HG02798 (cell line): Measurements from ENCODE around the gene MRPS23.

Experiments used
- ATAC-seq: cut with Tn5 transposase; IDR thresholded peaks from one replicate; pipeline ENCODE4 v1.9.1; 2021; ENCODE audit warnings: mild to moderate bottlenecking; ENCODE audit not compliant: unreplicated experiment, poor library complexity

The MRPS23 gene

DNA sequence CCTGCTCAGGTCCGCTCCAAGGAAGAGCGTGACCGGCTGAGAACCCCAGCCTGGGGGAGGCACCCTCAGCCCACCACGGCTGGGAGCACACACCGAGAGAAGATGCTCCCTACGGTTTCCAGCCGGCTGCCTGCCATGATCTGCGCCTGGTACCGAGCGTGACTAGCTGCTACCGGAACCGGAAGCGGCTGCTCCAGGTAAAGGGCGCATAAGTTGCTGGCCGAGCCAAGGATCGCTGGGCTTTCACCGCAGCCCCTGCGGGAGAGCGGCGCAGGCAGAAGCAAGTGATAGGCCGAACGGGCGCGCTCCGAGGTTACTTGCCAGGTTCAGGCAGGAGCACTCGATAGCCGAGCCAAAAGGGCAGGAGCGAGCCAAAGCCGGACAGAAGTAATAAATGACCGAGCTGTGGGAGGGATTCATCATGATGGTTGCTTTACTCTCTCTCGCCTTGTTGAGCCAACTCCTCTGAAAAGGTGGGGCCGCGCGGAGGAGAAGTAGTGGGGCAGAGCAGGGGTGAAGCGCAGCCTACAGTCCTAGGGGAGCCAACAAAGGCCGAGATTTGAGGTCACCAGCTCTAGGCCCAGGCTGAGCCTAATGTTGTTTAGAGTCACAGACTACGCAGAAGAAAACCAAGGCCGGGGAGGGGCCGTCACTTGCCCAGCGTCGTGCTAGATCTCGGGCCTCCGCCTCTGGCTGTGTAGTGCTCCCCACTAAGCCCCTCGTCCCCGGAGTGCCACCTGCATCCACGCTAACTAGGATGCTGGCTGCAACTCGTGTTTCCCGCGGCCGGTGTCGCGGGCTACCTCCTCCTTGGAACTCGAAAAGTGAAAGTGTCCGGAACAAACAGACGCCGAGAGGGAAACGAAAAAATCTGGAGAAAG is at the start of gene MRPS23:
MRPS23 (minus strand) TSS at position 171 of the 881 bp plus-strand sequence; CDS start at position 137, 34 bp downstream.
- peak; percentile 97 for ATAC-seq

DNA sequence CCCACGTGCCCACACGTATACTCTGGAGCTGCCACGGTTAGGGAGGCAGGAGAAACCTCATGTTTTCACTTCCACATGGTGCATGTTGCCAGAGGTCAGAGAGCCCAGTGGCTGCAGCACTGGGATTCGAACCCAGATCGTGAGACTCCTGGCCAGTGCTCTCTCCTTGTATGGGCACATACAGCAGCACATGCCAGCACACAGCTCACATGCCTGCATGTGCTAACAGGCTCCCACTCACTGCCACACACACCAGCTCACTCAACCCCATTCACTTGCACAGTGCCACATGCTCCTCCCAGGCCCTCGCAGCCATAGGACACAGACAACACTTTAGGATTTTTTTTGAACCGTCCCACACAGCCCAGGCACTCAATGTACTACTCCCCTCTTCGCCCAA is 49.5 kb upstream of the MRPS23 start:
- ATAC-seq: no peak

DNA sequence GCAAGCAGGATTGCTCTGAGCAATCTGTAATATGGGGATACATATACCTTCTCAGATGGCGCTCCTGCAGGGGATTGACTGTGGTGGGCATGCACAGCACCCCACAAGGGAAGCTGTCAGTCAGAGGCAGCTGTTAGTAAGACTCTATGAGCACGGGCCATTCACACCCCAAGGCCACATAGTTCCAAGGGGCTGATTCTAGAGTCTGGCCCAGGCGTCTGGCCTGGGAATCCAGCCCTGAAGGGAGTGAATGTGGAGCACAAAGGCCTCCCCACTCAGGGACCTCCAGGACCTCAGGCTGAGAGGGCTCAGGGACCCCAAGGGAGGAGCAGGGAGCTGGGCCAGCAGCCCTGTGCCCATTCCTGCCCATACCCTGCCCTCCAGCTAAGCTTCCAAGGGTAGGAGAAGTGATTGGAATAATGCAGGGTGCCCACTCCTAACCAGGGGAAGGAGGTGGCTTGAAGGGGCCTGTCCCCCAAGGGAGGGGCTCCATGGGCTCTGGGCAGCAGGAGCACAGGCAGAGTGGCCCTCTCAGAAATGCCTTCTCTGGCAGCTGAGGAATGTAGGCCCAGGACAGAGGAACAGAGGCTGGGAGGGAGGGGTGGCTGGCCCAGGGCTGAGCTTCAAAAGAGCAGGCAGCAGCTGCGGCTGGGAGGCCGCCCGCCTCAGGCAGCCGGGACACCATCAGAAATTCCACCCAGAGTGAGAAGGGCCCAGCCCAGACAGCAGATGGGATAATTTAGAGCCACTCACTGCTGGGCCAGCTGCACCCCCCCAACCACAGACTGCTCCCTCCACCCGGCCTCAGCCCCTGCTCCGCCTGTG is 48.9 kb upstream of the MRPS23 start:
- no peak for ATAC-seq

DNA sequence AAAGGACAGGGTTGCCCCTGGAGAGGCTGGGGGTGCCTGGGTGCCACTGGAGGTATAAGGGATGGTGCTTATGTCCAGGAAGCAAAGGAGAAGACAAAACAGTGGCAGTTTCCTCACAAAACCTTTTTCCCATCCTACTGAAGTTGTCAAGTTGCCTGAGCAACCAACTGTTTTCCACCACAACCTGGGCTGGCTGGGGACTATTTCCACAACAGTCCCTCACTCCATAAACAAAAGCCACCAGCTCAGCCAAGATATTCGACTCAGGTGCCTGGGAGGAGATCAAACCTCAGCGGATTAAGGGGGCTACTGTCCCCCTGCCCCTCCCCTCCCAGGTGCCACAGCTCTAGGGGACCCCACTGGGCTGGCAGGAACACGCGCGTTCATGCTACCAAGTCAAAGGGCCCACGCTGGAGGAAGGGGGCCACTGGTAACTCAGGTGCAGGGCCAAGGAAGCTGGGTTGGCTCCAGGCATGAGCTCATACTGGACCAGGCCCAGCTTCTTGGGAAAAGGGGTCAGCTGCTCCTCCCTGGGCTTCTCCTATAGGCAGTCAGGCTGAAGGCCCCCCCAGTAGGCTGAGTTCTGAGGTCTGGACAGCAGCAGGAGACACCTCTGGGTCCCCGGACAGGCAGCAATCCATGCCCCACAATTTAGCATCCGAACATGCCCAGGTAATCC is 45.7 kb upstream of the MRPS23 start:
- no peak for ATAC-seq

DNA sequence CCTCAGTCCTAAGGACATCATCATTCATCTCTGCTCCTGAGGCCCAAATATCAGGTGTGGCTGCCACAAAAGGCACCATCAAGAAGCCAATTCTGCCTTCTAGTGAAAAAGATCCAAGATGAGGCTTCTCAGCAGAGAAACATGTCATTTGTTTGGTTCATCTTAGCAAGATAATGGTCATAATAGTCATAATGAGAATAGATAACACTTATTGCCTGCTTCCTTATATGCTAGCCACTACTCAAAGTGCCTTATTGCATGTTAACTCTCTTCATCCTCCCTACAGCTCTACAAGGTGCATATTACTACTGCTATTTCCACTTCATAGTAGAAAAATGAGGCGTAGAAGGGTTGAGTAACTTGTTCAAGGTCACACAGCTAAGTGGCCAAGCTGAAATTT is 45.0 kb upstream of the MRPS23 start:
- ATAC-seq: no peak

DNA sequence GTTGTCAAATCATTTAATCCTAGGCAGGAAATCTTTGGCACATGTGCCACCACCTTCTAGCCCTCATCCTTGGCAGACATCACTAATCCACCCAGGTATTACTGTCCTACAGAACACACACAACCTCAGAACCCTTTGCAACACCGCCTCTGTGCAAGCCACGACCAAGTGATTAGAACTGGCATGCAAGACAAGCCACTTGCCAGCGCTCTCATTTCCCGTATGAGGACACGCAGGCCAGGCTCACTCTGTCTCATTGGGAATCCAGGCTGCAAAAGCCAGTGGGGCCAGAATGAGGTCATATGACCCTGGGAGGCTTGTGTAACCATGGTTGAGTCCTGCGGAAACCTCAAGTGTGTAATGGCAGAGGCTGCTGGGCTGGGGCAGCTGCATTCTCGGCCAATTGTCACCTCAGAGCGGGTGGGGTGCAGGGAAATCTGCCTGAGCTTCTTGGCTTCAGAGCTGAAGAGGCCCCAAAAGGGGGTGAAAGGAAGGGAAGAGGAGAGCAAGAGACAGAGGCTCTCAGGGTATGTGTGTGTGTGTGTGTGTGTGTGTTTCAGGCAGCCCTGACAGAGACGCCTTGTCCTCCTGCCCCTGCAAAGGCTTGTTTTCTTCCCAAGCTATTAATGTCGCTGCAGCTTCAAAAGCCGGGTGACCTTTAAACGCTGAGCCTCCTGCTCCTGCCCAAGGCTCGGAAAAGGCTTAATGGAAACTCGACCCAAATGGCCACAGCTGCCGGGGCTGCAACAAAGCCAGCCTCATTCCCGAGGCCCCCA is 43.2 kb upstream of the MRPS23 start:
- ATAC-seq: no peak

DNA sequence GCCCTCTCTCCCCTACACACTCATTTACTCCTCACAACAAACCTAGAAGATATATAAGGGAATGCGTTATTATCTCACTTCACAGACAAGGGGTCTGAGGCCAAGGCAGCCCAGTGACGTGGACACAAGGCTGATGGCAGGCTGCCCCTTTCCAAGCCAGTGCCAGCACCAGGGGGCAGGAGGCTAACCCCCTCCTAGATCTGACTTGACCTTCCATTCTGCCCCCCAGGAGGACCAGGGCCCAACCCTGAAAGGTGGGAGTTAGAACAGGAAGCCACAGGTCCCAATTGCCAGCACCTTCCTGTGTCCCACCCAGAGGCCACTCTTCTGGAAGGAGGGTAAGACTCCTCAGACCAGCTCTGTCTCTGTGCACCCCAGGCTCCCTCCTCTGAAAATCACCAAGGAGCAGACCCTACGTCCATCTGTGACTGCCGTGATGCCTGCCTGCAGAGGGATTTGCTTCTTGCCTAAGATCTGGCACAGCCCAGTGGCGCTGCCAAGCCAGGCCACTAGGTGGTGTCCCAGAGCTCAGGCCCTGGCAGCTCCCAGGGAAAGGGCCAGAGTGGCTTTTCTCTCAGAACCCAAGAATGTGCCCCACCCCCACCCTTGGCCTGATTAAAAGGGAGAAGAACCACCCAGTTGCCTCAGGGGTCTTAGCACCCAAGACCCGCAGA is 42.4 kb upstream of the MRPS23 start:
- peak; percentile 62 for ATAC-seq

DNA sequence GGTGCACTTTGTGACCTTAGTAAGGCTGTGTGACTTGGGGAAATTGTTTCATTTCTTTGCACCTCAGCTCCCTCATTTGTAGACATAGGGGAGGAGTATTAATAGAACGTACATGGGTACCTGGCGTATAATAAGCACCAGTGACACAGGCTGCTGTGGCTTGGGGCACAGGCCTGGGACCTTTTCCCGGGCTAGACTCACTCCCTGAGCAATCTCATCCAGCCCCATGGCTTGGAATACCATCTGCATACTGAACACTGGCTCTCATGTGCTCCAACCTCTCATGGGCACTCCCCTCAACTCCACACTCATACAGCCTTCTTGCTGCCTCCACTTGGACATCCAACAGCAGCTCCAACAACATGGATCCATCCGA is 41.0 kb upstream of the MRPS23 start:
- ATAC-seq: no peak

DNA sequence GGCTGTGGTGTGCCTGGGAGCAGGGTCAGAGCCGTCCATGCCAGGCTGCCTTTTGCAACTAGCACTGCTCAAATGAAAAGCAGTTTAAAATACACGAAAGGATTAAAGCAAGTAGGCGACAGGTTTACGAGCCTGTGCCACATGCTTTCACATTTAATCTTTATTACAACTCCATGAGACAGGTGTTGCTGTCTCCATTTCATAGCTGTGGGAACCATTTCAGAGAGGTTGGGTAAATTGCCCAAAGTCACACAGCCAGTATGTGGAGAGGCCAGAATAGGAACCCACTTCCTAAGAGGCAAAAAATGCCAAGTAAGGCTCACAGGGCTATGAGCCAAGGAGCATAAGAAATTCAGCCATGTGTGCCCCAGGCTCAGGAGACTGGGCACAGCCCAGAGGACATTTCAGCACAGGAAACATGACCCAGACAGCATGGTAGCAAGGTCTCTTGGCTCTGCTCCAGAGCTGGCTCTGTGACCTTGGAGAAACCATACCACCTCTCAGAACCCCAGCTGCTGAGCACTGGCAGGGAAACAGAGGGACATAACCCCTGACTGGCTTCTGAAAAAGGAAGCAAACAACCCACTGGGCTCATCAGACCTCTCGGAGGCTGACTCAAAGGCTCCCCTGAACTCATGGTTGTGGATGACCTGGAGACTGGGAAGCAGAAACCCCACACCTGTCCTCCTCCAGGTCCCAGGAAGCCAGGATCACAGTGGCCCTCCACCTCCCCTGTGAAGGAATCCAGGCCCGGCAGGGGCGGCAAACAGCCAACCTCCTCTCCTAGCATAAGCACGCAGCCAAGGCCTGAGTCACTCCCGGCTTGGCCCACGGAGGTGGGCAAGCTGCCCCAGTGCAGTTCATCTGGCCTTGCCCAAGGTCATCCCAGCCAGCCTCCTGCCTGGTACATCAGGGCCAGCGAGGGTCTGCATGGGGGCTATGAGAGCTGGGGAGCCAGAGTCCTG is 40.3 kb upstream of the MRPS23 start:
- ATAC-seq: no peak

DNA sequence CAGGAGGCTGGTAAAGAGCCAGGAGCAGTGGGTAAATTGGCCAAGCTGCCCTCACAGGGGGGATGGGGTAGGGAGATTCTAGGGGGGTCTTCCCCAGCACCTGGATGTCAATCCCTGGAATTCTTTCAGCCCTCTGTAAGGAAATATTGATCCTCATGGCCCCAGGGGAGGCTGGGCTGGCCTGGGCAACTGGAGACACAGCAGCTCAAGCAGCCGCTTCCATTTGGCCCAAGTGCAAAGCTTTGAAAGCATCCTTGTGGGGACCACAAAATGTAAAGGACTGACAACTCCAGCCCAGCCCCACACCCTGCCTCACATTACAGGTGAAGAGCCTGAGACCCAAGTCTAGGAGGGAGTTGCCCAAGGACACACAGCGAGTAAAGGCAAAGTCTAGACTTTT is 39.4 kb upstream of the MRPS23 start:
- no peak for ATAC-seq

DNA sequence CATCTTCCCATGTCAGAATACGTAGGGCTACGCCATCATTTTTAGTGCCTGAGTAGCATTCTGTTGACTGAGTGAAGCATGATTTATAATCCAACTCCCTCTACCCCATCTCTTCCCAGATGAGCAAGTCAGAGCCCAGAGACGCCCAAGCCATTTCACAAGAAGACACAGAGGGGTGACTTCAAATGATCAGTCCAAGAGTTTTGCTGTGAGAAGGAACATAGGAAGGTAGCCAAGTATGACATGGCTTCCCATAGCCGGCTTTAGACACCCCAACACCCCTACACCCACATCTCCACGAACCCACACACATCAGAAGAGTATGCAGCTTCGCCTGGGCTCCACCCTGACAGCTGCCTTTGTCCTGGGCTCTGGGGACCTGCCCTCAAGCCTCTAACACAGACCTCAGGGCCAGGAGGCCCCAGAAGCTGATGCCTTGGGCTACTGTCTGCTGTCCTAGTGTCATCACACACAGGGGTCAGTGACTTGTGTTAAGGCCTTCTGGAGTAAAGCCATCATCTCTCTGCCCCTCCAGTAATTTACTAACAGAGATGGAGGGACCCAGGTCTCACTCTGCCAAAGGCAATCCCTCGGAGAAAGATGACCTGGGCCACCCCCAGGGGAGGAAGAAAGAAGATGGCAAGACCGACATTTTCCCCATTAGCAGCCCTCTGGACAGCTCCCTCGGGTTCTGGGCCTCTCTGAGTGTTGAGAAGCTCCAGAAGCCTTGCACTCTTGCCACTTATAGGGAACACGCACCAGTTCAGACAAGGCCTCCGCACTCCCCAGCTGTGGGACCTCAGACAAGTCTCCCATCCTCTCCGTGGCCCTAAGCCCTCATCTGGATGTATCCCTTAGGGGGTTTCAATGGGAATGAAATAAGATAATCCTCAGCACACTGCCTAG is 38.7 kb upstream of the MRPS23 start:
- no peak for ATAC-seq

DNA sequence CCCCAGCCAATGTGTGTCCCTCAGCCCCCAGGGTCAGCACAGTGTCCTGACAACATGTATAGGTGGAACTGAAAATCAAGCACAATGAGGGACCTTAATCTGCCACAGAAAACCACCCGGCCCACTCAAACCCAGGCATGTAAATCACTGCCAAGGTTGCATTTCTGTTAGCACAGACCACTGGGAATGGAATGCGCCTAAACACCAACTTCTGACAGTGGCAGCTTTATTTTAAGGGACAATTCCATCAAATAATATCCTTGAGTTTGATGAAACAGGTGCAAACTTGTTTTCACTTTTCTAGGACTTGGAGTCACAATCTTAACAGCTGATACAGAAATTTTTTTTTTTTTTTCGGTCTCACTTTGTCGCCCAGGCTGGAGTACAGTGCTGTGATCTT is 37.3 kb upstream of the MRPS23 start:
- no peak for ATAC-seq

DNA sequence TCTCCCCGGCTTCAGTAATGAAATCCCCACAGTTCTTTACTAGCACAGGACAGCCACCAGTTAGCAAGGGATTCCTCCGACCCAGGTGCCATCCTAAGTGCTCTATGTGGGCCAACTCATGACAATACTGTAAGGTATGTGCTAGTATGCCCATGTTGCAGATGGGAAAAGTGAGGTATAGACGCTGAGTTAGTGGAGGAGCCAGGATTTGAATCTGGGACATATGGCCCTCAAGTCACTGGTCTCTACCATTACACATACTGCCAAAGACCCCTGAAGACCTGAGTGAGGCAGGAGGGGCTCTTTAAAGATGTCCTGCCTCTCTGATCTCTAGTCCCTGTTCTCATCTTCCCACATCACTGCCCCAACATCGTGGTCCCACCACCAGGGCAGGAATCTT is 36.2 kb upstream of the MRPS23 start:
- no peak for ATAC-seq

DNA sequence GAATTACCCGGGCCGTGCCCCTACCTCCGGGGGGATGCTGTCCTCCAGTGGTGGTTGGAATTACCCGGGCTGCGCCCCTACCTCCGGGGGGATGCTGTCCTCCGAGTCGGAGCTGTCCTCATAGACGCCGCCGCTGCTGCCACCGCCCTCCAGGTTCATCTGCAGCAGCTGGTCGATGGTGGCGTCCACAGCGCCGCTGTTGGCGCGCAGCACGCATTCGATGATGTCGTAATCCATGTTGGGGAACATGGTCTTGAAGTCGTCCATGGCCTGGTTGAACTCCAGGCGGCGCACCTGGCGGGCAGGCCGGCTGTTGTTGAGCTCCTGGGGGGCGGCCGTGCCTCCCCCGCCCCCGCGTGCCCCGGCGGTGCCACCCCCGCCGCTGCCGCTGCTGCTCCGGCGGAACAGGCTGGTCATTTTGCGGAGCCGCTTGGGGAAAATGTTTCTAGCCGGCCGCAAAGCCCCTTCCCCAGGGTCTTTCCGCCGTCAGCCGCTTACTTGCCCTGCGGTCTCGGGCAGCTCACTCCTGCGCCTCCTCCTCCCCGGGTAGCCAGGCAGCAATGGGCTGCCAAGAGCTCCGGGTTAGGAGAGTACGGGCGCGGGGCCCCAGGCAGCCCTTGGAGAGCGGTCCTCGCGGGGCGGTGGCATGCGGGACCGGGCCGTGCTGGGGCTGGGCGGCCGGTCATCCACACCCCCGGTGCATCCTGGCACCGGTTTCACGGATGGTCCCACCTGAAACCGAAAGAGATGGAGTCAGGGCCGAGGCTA is 35.5 kb upstream of the MRPS23 start:
- no peak for ATAC-seq

DNA sequence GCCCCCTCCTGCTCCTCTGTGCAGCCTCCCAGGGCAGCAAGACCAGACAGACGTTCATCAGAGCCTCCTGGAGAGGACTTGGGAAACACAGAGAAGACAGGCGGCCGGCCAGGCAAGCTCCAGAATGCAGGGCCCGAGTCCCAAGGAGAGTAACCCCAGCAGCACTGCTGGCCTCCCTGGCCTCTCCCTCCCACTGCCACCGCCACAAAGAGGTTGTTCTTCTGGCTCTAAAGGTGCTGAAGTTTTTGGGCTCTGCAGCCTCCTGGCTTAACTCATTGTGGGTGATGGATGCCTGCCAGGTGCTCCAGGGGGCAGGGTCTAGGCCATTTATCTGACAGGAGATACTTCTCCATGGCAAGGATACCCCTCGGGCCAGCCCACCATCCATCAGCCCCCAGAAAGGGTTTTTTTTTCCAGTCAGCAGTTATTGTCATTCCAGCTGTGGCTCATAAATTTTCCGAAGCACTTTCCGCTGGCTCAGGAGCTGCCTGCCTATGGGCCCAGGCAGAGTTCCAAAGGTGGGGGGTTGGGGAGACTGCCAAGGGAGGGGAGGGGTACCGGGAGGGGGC is 32.0 kb upstream of the MRPS23 start:
- no peak for ATAC-seq

DNA sequence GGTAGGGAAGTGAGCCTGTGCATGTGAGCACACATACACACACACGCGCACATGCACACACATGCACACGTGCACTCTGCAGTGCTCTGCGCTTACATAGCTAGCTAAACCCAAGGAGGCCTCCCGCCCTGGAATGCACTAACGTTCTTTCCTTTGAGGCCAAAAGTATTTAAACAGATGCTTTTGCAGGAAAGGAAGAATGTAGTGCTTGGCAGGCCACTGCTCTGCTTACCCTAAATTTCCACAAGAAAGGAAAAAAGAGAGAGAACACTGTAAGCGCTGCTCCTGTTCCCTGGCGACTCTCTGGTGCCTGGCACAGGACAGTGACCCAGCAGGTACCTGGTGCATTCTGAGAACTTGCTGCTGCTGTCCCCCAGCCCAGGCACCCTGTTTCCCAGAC is 31.3 kb upstream of the MRPS23 start:
- ATAC-seq: no peak

DNA sequence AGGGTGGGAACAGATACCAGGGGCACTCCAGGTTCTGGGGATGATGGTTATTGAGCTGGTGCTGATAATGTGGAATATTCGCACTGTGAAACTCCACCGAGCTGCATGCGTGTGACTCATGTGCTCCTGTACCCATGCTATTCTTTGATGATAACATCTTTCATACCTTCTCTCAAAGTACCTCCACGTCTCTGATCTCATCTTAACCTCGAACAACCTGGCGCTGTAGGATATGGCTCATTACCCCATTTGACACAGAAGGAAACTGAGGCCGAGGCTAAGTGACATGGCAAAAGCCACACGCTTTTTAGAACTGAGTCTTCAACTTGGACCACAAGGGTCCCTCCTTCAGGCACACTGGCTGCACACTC is 30.2 kb upstream of the MRPS23 start:
- no peak for ATAC-seq
